Endothelial cell of umbilical vein (primary cell): ENCODE measurements around the gene DNHD1.

Experiments
- EZH2 ChIP-seq: IDR thresholded peaks from 2 replicates; pipeline ENCODE4 v1.6.1; 2012; ENCODE audit warnings: borderline replicate concordance, low read depth, mild to moderate bottlenecking, moderate library complexity, low read length, inconsistent platforms; ENCODE audit not compliant: severe bottlenecking
- POLR2A ChIP-seq: IDR thresholded peaks from 2 replicates; pipeline ENCODE4 v1.6.1; 2012; ENCODE audit warnings: low read depth, mild to moderate bottlenecking, control low read depth, low read length
- POLR2AphosphoS5 ChIP-seq: IDR thresholded peaks from 2 replicates; pipeline ENCODE4 v1.6.1; 2012; ENCODE audit warnings: low read depth, mild to moderate bottlenecking, control low read depth, low read length, moderate library complexity; ENCODE audit not compliant: insufficient read depth

GRCh38 chr11:6599881-6600390, 102.9 kb downstream of the DNHD1 start:
- TF ChIP-seq EZH2 (no peak), POLR2A (no peak), POLR2AphosphoS5 (no peak)
